ENCODE data around the gene AKR1C3.
"Not testable (repeated sequence)": the region's sequence is repeated elsewhere in the genome, so short reads cannot be mapped to it uniquely, and the experiment has no call there.

The AKR1C3 gene

DNA sequence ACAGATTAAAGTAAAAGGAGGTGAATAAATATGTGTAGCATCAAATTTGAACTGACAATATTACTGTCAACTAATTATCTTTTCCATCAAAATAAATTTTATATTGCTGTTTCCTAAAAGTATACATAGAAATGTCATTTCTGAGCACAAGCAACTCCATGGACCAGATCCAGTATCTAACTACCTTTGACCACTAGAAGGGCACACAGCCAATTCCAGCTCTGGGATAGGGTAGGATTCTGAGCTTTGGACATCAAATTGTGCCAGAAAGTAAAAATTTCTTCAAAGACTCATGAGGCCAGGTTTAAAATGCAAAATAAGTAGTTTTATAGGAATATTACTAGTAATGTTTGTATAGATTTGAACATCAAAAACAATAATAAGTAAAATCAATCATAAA lies 29.7 kb downstream of the AKR1C3 start:
- no peak for DNase-seq (ENCODE audit: low read depth)
- TF ChIP-seq, protein P1, sequence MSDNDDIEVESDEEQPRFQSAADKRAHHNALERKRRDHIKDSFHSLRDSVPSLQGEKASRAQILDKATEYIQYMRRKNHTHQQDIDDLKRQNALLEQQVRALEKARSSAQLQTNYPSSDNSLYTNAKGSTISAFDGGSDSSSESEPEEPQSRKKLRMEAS (IDR thresholded peaks at IDR 0.05; ENCODE audit: low read depth, low read length), result no peak
- TF ChIP-seq, protein P2, sequence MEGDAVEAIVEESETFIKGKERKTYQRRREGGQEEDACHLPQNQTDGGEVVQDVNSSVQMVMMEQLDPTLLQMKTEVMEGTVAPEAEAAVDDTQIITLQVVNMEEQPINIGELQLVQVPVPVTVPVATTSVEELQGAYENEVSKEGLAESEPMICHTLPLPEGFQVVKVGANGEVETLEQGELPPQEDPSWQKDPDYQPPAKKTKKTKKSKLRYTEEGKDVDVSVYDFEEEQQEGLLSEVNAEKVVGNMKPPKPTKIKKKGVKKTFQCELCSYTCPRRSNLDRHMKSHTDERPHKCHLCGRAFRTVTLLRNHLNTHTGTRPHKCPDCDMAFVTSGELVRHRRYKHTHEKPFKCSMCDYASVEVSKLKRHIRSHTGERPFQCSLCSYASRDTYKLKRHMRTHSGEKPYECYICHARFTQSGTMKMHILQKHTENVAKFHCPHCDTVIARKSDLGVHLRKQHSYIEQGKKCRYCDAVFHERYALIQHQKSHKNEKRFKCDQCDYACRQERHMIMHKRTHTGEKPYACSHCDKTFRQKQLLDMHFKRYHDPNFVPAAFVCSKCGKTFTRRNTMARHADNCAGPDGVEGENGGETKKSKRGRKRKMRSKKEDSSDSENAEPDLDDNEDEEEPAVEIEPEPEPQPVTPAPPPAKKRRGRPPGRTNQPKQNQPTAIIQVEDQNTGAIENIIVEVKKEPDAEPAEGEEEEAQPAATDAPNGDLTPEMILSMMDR (IDR thresholded peaks at IDR 0.05; ENCODE audit: low read depth, low read length), result no peak
- TF ChIP-seq MYC (IDR thresholded peaks at IDR 0.05; ENCODE audit: low read depth, low read length), result no peak
- TF ChIP-seq POLR2A (IDR thresholded peaks at IDR 0.05; ENCODE audit: extremely low read depth, insufficient read length), result no peak
- H3K4me3 ChIP-seq (ENCODE audit: low read depth, low read length), result no peak overlapping the region

DNA sequence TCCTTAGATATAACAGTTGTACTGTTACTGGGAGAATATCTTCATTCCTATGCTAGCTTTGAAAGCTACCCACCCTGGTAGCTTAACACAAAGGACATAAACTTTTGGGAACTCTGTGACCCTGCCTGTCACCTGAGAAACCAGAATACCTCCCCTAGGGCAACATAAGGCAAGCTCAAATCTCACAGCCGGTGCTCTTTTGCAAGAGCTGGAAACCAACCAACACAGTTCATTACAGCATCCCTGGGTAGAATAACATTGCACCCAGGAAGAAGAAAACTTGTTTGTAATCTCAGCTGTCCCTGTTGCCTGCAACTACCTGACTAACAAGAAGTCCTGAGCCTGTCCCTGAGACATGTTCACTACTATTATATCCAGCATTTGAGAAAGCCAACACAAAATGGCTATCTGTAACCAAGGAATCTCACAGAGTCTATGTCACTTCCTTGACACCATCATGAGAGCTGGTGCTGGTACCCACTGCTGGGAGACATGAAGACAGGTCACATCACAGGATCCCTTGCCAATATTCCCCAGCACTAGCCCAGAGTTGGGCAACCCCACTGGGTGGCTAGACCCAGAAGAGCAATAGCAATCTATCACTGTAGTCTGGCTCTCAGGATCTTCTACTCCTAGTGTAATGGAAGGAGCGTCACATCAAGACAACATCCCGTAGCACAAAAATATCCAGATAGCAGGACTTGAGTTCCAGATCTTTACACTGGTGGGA lies 31.3 kb downstream of the AKR1C3 start:
- DNase-seq (ENCODE audit: low read depth), result no peak
- no peak overlapping the region for H3K4me3 ChIP-seq (ENCODE audit: low read depth, low read length)
- TF ChIP-seq, protein P1 (IDR thresholded peaks at IDR 0.05; ENCODE audit: low read depth, low read length), result no peak
- TF ChIP-seq, protein P2 (IDR thresholded peaks at IDR 0.05; ENCODE audit: low read depth, low read length), result no peak
- TF ChIP-seq MYC (IDR thresholded peaks at IDR 0.05; ENCODE audit: low read depth, low read length), result no peak
- no peak for TF ChIP-seq POLR2A (IDR thresholded peaks at IDR 0.05; ENCODE audit: extremely low read depth, insufficient read length)

DNA sequence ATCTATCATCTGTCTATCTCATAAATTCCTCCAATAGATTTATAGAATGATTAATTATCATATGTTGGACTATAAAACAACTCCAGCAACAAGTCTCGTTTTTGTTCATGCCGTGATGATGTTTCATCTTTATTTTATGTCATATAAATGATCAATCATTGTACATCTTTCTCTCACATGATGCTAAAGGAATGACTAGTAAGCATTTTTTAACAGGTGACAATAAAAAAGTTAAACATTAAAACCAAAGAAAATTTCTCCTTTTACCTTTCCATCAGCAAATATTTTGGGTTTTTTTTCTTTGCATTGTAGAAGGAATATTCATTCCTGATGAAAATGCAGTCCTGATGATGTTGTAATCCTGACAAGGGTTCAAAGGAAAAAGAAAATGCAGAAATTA lies 41.4 kb downstream of the AKR1C3 start:
- TF ChIP-seq, protein P1 (IDR thresholded peaks at IDR 0.05; ENCODE audit: low read depth, low read length), result no peak
- H3K4me3 ChIP-seq (ENCODE audit: low read depth, low read length), result no peak overlapping the region
- DNase-seq (ENCODE audit: low read depth), result no peak

DNA sequence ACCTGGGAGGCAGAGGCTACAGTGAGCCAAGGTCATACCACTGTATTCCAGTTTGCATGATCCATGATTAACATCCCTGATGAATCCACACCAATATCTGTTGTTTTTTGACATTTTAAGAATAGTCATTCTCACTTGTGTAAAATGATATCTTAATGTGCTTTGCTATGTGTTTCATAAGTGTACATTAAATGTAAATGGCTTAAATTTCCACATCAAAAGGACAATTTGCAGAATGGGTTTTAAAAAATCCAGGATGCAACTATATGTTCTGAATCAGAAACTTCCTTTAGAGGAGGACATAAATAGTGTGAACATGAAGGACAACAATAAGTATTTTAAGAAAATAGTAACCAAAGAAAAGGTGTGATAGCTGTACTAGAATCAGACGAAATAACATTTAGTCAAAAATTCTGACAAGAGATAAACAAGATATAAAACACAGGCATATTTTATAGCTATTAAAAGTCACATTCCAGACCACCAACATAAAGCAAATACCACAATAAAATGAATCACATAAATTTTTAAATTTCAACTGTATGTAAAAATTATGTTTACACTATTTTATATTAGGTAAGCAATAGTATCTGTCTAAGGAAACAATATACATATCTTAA lies 42.4 kb downstream of the AKR1C3 start:
- TF ChIP-seq POLR2A (IDR thresholded peaks at IDR 0.05; ENCODE audit: extremely low read depth, insufficient read length) (no peak), MYC (IDR thresholded peaks at IDR 0.05; ENCODE audit: low read depth, low read length) (no peak)
- TF ChIP-seq, protein P2 (IDR thresholded peaks at IDR 0.05; ENCODE audit: low read depth, low read length), result no peak
- TF ChIP-seq, protein P1 (IDR thresholded peaks at IDR 0.05; ENCODE audit: low read depth, low read length), result no peak
- no peak for DNase-seq (ENCODE audit: low read depth)
- H3K4me3 ChIP-seq (ENCODE audit: low read depth, low read length), result no peak overlapping the region

DNA sequence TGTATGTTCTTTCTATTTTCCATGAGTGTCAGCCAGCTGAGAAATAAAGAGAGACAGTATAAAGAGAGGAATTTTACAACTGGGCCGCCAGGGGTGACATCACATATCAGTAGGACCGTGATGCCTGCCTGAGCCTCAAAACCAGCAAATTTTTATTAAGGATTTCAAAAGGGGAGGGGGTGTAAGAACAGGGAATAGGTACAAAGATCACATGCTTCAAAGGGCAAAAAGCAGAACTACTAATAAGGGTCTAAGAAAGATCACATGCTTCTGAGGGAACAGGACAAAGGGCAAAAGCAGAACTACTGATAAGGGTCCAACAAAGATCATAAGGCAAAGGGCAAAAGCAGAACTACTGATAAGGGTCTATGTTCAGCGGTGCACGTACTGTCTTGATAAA lies 43.5 kb downstream of the AKR1C3 start:
- not testable (repeated sequence) for DNase-seq (ENCODE audit: low read depth); H3K4me3 ChIP-seq (ENCODE audit: low read depth, low read length)

DNA sequence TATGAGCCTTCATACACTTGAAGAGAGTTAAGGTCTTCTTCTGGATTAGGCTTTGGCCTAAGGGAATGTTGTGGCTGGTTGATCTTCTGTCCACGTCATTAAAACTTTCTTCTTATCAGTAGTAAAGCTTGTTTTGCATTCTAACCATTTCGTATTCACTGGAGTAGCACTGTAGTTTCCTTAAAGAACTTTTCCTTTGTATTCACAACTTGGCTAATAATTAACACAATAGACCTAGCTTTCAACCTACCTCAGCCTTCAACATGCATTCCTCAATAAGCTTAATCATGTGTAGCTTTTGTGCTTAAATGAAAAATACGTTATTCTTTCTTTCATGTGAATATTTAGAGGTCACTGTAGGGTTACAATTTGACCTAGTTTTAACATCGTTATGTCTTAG lies 48.0 kb downstream of the AKR1C3 start:
- H3K4me3 ChIP-seq (ENCODE audit: low read depth, low read length), result no peak overlapping the region
- TF ChIP-seq, protein P1 (IDR thresholded peaks at IDR 0.05; ENCODE audit: low read depth, low read length), result no peak
- TF ChIP-seq, protein P2 (IDR thresholded peaks at IDR 0.05; ENCODE audit: low read depth, low read length), result no peak
- TF ChIP-seq MYC (IDR thresholded peaks at IDR 0.05; ENCODE audit: low read depth, low read length), result no peak
- TF ChIP-seq POLR2A (IDR thresholded peaks at IDR 0.05; ENCODE audit: extremely low read depth, insufficient read length), result no peak
- DNase-seq (ENCODE audit: low read depth), result no peak

All from NB4 (cell line).